ENCODE data around the gene ARHGAP22.
A peak's percentile ranks its signal among the peaks of the same experiment; 100 is the strongest.

The ARHGAP22 gene

DNA sequence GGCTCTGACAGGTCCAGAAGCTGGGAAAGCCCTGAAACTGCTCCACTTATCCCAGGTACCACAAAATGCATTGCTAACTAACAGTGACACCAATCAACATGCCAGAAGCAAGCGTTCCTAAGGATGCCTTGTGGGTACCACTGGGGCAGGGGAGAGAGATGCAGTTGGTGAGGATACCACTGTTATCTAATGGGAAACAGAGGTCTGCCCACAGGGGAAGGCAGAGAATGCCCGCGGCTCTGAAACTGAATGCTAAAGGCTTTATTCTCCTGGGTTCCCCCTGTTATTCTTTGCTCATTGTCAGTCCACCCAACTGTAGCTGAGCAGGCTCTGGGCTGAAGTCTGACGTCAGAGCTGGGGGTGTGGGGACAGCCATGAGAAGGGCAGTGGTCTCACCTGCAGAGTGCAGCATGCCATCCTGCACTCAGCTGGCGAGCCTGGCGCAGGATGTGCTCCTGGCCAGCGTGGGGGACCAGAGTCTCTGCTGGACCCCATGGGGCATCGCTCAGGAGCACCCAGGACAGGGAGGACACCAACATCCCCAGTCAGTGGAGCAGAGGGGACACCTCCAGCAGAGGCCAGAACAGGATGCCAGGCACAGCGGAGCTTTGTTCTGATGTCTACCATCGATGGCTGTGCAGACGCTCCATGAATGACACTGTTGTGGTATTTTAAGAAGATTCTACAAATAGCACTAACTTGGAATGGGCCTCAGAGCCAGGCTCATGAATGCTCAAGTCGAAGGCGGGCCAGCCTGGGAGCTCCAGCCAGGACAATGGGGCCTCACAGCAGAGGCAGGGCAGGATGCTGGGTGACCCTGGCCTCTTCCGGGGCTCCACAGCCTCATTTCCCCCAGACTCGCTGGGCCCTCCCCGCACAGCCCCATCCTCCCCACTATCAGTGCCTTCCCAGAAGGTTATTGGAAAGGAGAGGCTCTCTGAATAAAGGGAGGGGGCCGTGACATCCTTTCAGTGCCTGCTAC lies 95.8 kb downstream of the ARHGAP22 start:
- DNase-seq: no peak

DNA sequence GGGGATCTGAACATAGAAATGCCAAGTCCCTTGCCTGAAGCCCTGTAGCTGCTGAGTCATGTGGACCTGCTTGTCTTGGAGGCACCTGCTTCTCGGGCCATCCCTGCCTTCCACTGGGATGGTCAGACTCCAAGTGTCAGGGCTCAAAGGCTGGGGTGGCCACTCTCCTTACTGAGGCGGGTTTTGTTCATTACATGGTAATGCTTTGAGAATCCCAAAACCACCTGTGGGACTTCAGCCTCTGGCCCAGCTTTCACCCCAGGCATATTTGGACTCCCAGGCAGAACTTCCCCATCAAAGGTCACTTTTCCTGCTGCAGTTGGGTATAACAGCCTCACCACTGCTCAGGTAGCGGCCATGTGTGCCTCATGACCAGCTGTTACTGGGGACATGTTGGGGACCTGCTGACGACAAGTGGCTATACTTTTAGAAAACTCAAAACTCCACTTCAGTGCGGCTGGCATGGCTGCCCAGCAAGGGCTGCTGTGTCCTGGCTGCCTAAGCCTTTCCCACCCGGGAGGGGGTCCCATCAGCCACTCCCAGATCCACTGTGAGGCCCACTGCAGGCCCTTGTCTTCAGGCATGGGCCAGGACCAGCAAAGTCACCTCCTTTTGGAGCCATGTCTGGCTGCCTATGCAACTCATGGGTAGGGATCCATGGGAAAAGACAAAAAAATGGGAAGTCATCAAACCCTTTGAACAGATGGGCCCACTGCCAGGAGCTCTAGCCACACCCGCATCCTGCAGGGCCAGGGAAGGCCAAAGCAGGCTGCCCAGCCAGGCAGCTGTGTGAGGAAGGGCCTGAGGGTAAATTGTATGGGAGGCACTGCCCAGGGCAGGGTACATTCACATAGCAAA lies 96.7 kb downstream of the ARHGAP22 start:
- DNase-seq: peak; percentile 15 to 23

DNA sequence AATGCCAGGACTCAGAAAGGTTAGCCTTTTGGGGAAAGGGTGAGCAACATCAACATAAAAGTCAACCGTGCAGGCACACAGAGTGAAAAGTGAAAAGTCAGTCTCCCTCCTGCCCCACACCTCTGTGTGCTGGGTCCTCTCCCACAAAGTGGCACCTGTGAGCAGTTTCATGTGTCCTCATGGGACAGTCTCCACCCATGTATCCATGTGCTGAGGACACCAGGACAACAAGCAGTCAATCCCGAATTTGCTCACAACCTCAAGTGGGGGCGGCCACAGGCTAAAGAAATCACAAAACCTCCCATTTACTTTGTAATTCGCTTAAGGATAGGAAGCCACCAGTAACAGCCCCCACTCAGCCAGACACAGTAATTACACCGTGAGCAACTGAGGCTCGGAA lies 97.4 kb downstream of the ARHGAP22 start:
- DNase-seq: no peak

DNA sequence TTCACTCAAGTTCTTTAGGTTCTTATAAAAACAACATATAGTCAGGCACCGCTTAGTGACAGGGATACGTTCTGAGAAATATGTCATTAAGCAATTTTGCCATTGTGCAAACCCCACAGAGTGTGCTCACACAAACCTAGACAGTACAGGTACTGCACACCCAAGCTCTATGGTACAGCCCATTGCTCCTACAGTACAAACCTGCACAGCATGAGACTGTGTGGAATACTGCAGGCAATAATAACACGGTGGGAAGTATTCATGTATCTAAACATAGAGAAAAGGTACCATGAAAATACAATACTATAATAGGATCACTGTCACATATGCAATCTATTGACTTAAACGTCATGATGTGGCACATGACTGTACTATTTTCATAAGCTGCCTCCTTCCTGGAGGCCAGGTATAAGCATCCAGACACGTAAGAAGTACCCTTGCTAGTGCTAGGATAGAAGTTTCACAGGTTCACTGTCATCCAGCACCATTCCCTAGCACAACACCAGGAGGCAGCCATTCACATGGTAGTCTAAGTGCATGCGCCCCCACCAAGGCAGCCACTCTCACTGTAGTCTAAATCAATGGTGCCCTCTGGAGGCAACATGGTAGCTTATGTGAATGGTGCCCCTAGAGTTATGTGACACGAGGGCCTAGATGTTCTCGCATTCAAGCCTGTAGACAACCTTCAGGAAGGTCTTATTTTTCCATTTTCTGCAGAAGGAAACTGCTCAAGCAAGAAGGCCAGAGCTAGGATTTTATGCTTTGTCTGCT lies 98.5 kb downstream of the ARHGAP22 start:
- peak; percentile 14 to 70 for DNase-seq

DNA sequence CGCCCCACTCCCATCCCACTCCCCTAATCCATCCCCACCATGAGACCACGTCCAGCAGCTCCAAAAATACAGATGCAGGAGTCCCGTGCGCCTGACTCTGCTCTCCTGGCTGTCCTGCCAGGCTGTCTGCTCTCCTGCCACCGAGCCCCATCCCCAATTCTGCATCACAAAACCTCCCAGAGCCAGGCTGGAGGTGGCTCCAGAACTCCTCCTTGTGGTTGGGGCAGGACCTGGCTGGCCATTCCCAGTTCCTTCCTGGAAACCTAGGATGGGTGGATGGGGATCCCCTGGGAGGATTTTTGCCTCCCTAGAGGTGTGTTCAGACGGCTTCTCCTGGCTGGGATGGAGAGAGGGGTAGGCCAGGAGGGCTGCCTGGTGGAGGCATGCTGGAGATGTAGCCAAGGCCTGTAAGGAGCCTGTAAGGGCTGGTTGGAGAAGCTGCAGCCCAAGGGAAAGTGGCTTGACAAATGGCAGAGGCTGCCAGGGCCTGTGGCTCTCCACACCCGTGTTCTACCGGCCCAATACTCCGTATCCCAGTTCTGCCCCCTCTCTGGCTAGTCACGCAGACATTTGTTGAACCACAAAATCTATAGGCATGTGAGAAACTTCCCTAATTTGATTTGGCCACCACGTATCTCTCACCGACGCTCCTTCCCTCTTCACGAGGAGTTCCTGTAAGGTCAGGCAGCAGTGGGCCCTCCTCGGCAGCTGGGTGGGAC lies 99.3 kb downstream of the ARHGAP22 start:
- peak; percentile 77 to 81 for DNase-seq

DNA sequence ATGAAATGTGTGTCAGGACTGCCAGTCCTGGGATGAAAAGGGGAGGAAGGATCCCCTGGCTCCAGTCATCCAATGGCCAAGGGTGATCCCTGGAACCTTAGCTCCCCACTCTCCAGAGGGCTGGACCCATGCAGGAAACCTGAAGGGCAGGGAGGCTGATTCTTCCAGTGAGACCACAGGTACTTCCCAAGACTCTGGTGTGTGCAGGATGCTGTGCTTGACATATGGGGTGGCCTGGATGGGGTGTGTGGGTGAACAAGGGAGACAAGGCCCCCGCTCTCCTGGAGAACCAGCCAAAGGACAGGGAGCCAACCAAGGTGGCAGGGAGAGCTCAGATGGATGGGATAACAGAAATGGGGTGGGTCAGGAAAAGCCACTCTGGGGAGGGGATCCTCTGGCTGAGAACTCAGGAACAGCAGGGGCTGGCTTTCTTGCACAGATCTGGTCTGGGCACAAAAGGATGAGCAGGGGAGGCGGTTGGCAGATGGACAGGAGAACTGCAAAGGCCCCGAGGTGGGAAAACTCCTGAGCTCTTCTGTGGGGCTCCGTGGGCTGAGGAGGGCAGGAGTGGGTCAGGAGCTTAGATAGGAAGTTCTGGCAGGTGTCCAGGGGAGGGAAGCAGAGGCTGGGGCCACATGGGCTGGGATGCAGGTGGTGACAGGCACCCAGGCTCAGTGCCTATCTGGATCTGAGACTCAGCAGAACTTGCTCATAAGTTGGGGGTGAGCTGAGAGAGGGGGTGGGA lies 100.6 kb downstream of the ARHGAP22 start:
- no peak for DNase-seq

DNA sequence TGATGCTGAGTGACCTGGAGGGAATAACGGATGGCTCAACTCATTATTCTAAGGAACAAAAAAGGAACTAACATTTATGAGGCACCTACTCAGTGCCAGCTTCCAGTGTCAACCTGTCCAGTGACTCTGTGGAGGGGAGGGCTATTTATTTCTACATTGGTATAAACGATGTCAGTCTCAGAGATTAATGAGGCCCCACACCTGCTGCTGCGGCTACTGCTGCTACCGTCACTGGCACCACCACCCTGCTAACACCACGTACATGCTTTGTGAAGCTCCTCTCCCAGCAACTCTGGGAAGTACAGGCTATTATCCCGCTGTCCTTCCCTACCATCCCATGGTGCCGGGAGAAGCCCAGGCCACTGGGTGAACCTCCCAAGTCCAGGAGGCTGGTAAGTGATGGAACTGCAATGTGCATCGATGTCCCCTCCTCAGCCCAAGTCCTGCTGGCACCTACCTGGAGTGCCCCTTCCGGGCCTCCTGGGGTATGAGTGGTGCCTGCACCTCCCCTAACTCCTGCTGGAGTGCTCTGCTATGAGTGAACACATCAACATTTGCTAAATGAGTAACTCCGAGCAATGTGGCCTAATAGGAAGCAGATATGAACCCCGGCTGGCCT lies 101.5 kb downstream of the ARHGAP22 start:
- no peak for DNase-seq

DNA sequence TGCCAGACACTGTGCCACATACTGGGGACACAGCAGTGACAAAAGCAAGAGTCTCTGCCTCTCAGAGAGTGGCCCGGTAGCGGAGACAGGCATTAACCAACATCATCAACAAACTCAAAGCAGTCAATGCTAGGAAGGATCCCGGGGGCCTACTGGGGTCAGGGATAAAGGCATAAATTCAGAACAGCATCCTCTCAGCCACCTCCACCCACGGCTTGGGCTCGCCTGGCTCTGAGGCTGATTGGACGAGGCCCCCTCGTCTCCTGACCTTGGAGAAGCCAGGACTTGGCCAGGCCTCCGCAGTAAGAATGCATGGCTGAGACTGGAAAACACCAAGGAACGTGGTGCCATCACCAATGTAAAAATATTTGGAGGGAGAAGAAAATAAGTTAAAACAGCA lies 102.1 kb downstream of the ARHGAP22 start:
- no peak for DNase-seq

DNA sequence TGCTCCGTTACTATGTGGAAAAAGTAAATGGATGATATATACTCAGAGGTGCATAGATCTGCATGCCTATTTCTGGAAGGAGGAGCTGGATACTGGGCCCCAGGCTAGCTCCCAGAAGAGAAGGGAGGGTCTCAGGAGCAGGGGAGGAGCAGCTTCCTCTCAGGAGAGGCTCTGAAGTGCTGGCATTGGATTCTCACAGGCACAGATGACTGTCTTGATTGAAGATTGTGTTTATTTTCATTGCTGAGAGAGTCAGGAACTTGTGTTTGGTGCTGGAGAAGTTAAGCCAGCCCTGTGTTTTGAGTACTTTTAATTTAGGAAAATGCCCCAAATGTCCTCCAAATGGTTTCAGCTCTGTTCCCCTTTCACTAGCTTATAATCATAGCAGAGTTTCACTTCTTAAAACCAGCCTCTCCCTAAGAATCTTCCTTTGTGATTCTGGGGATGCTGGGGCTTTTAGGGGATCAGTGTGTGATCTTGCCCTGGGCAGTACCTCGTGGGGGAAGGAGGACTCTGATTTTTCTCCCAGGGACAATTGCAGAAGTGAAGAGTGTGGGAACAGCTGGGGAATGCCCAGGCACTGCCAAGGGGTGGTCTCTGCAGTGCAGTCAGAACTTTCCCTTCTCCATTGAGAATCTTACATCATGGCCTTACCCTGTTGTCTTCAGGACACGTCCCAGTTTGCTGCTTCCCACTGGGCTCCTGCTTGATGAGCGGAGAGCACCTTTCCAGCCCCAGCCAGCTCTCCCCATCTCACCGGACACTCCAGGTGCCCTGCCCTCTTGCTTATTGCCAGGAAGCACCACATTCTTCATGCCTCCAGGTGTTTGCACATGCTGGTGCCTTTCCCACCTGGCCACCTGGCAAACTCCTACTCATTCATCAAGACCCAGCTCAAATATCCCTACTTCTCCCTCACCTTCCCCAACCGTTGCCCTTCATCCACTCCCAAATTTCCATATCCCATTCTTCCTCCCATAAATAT lies 102.8 kb downstream of the ARHGAP22 start:
- DNase-seq: no peak

DNA sequence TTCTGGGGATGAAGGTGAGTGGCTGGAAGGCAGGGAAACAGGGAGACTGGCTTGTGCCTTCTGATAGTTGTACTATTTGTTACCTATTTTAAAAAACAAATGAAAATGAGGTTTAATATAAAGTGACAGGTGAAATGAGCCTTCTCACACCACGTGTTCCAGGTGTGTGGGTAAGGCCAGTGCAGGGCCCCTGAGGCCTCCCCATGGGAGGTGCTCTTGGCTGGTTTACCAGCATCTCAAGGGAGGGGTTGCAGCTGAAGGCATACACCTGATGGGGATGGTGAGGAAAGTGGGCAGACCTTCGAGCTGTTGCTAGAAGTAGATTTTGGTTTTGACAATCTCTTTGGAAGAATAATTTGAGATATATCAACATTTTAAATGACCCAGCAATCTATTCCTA lies 103.6 kb downstream of the ARHGAP22 start:
- DNase-seq: no peak

DNA sequence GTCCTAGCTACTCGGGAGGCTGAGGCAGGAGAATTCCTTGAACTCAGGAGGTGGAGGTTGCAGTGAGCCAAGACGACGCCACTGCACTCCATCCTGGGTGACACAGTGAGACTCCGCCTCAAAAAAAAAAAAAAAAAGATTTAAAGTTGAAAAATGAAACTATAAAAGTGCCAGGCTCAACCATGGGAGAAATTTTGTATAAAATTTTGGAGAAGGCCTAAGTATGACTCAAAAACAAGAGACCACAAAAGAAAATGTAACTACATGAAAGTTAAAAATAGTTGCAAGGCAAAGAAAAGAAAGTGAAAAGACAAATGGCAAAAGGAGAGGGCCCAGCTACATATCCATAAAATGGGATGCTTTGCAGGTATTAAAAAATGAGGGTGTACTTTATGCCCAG lies 104.1 kb downstream of the ARHGAP22 start:
- no peak for DNase-seq

DNA sequence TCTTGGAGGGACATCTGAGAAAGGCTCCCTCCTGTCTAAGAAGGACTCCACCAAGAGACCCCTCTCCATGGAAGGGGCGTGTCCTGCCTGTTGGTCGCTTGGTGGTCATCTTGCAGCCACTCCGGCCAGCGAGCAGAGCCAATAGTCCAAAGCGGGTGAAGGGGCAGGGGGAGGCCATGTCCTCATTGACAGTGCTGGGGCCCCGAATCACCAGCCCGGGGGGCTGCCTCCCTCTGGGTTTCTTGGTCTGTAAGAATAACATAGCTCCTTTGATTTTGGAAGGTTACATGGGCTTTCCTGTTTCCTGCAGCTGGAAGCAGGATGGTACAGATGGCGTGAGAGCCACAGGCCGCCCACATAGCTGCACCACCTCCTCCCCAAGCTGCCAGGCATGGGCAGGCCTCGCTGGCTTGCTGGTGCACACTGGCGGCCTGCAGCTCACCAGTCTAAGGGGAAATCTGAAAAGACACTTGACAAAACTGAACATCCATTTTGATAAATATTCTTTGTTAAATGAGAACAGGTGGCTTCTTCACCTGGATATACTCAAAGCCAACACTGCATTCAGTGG lies 105.8 kb downstream of the ARHGAP22 start:
- no peak for DNase-seq

DNA sequence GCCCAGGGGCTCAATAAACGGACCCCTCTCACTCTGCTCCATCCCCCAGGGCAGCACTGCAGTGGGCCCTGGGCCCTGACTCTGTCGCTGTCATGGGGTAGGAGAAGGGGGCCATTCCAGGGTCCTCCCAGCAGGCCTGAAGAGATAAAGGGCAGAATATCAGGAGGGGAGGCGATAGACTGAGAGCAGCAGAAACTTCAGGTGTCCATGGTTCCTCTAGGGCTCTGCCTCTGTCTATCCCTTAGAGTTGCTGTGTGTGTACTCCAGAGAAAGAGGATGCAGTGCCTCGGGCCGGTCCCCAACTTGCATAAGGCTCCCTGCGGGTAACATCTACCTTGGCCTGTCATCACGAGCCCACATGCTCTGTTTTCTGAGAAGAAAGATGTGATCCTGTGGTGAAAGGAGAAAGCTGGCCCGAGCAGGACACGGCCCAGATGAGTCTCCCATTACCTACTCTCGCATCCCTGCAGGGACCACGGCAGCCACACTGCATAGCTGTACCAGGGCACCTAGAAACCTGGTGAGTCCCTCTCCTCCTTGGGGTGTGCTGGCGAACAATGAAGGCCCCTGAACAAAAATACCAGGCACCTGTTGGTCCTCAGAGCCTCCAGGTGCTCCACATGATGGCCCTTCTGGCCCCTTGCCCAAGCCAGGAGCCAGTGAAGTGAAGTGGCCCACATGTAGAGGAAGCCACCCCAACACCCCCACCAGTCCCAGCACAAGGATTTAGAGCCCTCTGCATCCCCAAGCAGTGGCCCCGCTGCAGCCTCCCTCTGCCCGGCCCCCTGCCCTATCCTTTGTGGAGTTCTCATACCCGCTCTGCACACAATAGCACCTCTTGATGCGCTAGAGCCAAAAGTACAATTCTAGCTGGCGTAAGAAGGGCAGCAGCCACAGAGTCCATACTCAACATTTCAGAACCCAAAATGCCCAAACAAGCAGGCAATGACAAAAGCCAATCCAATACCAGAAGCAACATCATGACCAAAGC lies 106.8 kb downstream of the ARHGAP22 start:
- no peak for DNase-seq

DNA sequence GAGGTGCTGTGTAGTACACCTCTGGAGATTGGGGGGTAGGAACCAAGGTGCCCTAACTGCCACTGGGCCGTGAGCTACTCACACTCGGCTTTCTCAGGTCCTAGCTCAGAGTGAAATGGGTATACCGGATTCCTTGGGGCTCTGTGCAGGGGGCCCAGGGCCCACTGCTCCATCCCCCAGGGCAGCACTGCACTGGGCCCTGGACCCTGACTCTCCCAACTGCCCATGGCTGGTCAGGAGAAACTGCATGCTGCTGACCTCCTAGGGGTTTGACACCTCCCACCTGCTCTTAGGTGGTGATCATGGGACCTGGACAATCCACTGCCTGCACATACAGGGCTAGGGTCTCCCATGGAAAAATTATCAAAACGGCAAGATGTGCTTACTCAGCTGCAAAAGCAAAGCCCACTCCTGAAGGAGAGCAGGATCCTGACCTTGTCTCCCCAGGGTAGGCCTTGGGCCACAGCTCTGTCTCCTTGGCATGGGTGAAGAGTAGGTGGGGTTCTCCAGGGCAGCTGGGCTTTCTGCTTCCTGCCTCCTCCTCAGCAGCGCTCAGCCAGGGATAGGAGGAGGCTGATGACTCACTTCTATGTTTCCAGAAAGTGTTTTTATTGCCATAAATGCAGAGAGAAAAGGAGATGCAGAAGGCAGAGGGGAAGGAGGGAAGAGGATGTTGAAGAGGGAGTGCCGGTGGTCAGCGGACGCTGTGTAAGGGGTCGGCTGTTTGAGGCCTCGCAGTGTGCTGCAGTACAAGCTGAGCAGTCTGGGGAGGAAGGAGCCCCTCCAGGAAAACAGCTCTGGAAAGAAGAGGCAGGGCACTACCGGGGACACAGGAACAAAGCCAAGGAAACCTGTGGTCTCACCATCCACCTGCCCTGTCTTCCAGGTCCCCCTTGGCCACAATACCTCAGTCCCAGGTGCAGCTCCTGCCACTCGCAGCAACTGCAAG lies 107.8 kb downstream of the ARHGAP22 start:
- no peak for DNase-seq

DNA sequence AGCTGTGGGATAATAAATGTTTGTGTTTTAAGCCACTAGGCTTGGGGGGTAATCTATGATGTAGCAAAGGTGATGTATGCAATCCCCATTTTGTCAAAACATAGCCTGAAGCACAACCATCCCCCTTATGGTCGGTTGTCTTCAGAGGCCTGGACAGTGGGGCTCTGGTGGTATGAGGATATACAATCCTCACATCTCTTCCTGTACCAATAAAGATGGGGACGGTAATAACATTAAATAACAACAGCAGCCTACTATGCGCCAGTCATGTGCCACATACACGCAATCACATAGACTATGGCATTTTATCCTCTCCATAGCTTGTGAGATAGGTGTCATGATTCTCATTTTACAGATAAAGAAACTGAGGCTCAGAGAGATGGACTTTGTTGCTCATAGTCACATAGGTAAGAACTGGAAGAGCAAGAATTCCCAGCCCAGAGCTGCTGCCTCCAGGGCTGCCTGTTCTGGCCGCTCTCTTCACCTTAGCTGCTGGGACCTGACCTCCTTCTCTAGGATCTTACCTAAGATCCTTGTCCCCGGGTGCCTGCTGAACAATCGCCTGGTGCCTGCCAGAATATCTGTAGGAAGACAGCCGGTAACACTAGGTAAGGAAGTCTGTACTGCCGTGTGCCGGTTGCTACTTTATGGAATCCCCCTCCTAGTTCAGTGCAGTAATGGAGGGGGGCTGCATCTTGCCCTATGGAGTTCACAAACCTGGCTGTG lies 108.6 kb downstream of the ARHGAP22 start:
- DNase-seq: no peak

Data from AML-193 (cell line).